SU-DHL-6 (cell line): Measurements from ENCODE around the gene MIOS.
"Not testable (repeated sequence)": the region's sequence is repeated elsewhere in the genome, so short reads cannot be mapped to it uniquely, and the experiment has no call there.

Experiments used
- H2AFZ ChIP-seq: fragments of 200-600 bp; sonication (generic); 2 replicates; pipeline ENCODE4 v1.6.1; 2014; ENCODE audit warnings: low read depth, mild to moderate bottlenecking, moderate library complexity, mixed read lengths, antibody characterized with exemption, low read length; ENCODE audit not compliant: severe bottlenecking
- H3F3A ChIP-seq: fragments of 200-600 bp; shearing (Covaris generic); 2 replicates; pipeline ENCODE4 v1.6.0; 2016; ENCODE audit warnings: antibody characterized with exemption, mild to moderate bottlenecking; ENCODE audit not compliant: insufficient read depth
- H3K27ac ChIP-seq: fragments of 200-600 bp; sonication (generic); 2 replicates; pipeline ENCODE4 v1.5.1; 2016; ENCODE audit warnings: low read depth, mild to moderate bottlenecking, low read length, moderate library complexity, mixed read lengths
- H3K27me3 ChIP-seq: fragments of 200-600 bp; sonication (generic), shearing (Covaris generic); 2 replicates; pipeline ENCODE4 v1.6.0; 2014; ENCODE audit warnings: mild to moderate bottlenecking, low read length
- H3K36me3 ChIP-seq: fragments of 200-600 bp; sonication (generic); 2 replicates; pipeline ENCODE4 v1.6.1; 2014; ENCODE audit warnings: mild to moderate bottlenecking, low read length, mixed read lengths
- H3K4me2 ChIP-seq: fragments of 300-600, 200-600 bp; shearing (Covaris generic), sonication (generic); 2 replicates; pipeline ENCODE4 v1.6.0; 2014; ENCODE audit warnings: low read length, low read depth, mild to moderate bottlenecking; ENCODE audit not compliant: poor library complexity, severe bottlenecking
- H3K4me3 ChIP-seq: fragments of 200-600 bp; sonication (generic); 2 replicates; pipeline ENCODE4 v1.5.1; 2014; ENCODE audit warnings: antibody characterized with exemption, low read length, mild to moderate bottlenecking, mixed read lengths; ENCODE audit not compliant: insufficient read depth, poor library complexity, severe bottlenecking
- H3K79me2 ChIP-seq: fragments of 200-600 bp; sonication (generic); 2 replicates; pipeline ENCODE4 v1.6.1; 2014; ENCODE audit warnings: mild to moderate bottlenecking, low read length, moderate library complexity; ENCODE audit not compliant: insufficient read depth
- H3K9ac ChIP-seq: fragments of 200-600 bp; sonication (generic); 2 replicates; pipeline ENCODE4 v1.7.0; 2014; ENCODE audit warnings: mild to moderate bottlenecking, low read length
- H3K9me2 ChIP-seq: fragments of 200-600 bp; sonication (generic); replicated peaks from 2 replicates; pipeline ENCODE4 v1.6.1; 2014; ENCODE audit warnings: low read length; ENCODE audit not compliant: insufficient read depth
- H3K9me3 ChIP-seq: fragments of 200-600 bp; sonication (generic); 2 replicates; pipeline ENCODE4 v1.6.1; 2014; ENCODE audit warnings: low read length, mixed read lengths; ENCODE audit not compliant: insufficient read depth
- H4K20me1 ChIP-seq: fragments of 200-600 bp; sonication (generic); 2 replicates; pipeline ENCODE4 v1.6.1; 2014; ENCODE audit warnings: low read depth, mild to moderate bottlenecking, antibody characterized with exemption, low read length, moderate library complexity, mixed read lengths
- TF ChIP-seq, protein P1 (sequence below): fragments of 200-600 bp; sonication (generic); IDR thresholded peaks from one replicate; pipeline ENCODE4 v1.5.1; 2017; ENCODE audit warnings: antibody characterized with exemption, mild to moderate bottlenecking, low read length, moderate library complexity; ENCODE audit not compliant: insufficient read depth, poor library complexity, severe bottlenecking

The MIOS gene

DNA sequence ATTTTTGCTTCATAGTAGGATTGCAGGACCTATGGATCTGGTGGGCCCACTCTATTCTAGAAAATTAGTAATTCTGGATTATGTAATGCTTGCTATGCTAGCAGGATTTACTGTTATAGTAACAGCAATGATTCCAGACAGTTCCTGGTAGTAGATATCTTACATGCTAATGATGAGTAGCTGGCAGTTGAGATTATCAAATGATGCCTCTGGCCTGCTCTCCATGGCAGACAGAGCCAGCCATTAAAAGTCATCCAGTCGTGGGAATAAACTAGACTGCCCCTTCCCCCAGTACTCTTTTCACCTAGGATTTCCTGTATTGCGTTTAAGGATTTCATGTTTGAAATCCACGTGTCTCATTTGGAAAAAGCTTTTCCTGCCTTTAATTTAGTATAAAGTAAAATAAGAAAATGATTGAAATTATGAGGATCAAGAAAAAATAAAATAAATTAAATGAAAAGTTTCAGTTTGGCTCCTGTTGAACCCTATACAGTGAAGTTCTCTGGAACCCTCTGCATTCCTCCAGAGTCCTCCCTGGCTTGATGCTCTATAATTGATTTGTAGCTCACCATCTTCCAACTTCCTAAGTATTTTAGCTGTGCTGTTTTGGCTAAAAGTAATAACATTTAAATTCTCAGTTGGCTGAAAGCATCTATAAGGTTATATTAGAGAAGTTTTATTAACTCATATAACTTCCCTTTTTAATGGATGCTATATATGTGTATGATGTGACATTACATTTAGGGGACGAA is 88.5 kb downstream of the MIOS start:
- Histone ChIP-seq H3K9me3 (no peaks in the 10 kb centered on the region), H3K9me2 (no peaks in the 10 kb centered on the region), H3K9ac (no peak overlapping the region), H3K4me3 (no peak overlapping the region), H4K20me1 (no peaks in the 10 kb centered on the region), H3K4me2 (no peak overlapping the region), H3K27me3 (no peaks in the 10 kb centered on the region), H3K36me3 (no peaks in the 10 kb centered on the region), H3K79me2 (peaks cover 30% of the 10 kb centered on the region), H3F3A (no peaks in the 10 kb centered on the region), H2AFZ (no peak overlapping the region), H3K27ac (no peak overlapping the region)
- TF ChIP-seq, protein P1, sequence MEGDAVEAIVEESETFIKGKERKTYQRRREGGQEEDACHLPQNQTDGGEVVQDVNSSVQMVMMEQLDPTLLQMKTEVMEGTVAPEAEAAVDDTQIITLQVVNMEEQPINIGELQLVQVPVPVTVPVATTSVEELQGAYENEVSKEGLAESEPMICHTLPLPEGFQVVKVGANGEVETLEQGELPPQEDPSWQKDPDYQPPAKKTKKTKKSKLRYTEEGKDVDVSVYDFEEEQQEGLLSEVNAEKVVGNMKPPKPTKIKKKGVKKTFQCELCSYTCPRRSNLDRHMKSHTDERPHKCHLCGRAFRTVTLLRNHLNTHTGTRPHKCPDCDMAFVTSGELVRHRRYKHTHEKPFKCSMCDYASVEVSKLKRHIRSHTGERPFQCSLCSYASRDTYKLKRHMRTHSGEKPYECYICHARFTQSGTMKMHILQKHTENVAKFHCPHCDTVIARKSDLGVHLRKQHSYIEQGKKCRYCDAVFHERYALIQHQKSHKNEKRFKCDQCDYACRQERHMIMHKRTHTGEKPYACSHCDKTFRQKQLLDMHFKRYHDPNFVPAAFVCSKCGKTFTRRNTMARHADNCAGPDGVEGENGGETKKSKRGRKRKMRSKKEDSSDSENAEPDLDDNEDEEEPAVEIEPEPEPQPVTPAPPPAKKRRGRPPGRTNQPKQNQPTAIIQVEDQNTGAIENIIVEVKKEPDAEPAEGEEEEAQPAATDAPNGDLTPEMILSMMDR: no peak

DNA sequence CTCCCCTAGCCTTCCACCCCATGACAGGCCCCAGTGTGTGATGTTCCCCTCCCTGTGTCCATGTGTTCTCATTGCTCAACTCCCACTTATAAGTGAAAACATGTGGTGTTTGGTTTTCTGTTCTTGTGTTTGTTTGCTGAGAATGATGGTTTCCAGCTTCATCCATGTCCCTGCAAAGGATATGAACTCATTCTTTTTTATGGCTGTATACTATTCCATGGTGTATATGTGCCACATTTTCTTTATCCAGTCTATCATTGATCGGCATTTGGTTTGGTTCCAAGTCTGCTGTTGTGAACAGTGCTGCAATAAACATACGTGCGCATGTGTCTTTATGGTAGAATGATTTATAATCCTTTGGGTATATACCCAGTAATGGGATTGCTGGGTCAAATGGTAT is 89.8 kb downstream of the MIOS start:
- not testable (repeated sequence) for H3K27ac ChIP-seq, H3K9me3 ChIP-seq, H3K4me2 ChIP-seq, H3K36me3 ChIP-seq, H2AFZ ChIP-seq, H3K9me2 ChIP-seq, H4K20me1 ChIP-seq, H3F3A ChIP-seq, H3K27me3 ChIP-seq, H3K4me3 ChIP-seq, H3K9ac ChIP-seq
- H3K79me2 ChIP-seq: peaks cover 24% of the 10 kb centered on the region
